GM10248 (cell line): ENCODE results near the gene EDAR.

Experiments
- CTCF ChIA-PET: fragments of 300-600 bp; sonication (Branson Sonifier 250); formaldehyde crosslinking; extraction: SDS; loops from one replicate; lab custom pipeline; 2021; ENCODE audit warnings: antibody characterized with exemption; lab: Yijun Ruan, JAX
- POLR2A ChIA-PET: fragments of 350-650 bp; sonication (Branson Sonifier 250); formaldehyde crosslinking; extraction: SDS; loops from one replicate; lab custom pipeline; 2020; ENCODE audit warnings: antibody characterized with exemption; lab: Yijun Ruan, JAX
- DNase-seq: peaks from one replicate; pipeline ENCODE4 v3.0.0; 2012; ENCODE audit errors: extremely low spot score
- CTCF ChIP-seq: IDR thresholded peaks from 2 replicates; pipeline ENCODE4 v1.5.1; 2012; ENCODE audit warnings: mild to moderate bottlenecking, low read depth; ENCODE audit errors: extremely low read depth, missing control alignments, control extremely low read depth

EDAR gene

GRCh38 chr2:108965540-108966289 is 23.3 kb downstream of the EDAR start:
- DNase-seq = no peak
- POLR2A ChIA-PET = no interaction called here
- CTCF ChIA-PET = no interaction called here
- TF ChIP-seq CTCF = no peak

GRCh38 chr2:108963057-108963456 is 26.0 kb downstream of the EDAR start:
- TF ChIP-seq CTCF = no peak
- CTCF ChIA-PET = no interaction called here

GRCh38 chr2:108961796-108962195 is 27.2 kb downstream of the EDAR start:
- ChIA-PET CTCF (no interaction called here), POLR2A (no interaction called here)
- DNase-seq = no peak
- TF ChIP-seq CTCF = no peak

More at GRCh38 chr2:108963057-108963456, 26.0 kb downstream of the EDAR start:
- POLR2A ChIA-PET = no interaction called here
- no peak for DNase-seq

- no peak for TF ChIP-seq CTCF
- DNase-seq = no peak
- ChIA-PET POLR2A (no interaction called here), CTCF (interaction anchor here (1.1 to 1.6 kb wide), 2 partner anchors 20 to 32 kb away, joined by 3 read pairs; no protein-coding TSS in a partner anchor)
Observed at GRCh38 chr2:108960006-108960405, 29.0 kb downstream of the EDAR start.

GRCh38 chr2:108959401-108959800 is 29.6 kb downstream of the EDAR start:
- TF ChIP-seq CTCF = no peak
- POLR2A ChIA-PET = no interaction called here
- no peak for DNase-seq
- CTCF ChIA-PET = interaction anchor here (1.1 to 1.6 kb wide), 2 partner anchors 20 to 31 kb away, joined by 3 read pairs; no protein-coding TSS in a partner anchor

GRCh38 chr2:108958632-108959341 is 30.2 kb downstream of the EDAR start:
- POLR2A ChIA-PET = no interaction called here
- no peak for TF ChIP-seq CTCF
- DNase-seq = no peak
- CTCF ChIA-PET = interaction anchor here (0.7 to 1.6 kb wide), 2 partner anchors 10 to 19 kb away, joined by 3 read pairs; no protein-coding TSS in a partner anchor
